H1 (cell line): ENCODE measurements around the gene RASD1. TPM values are rescaled to one million over a fixed set of nuclear protein-coding genes. Genes with fewer than 3 reads are reported as not detected.

Experiments used
- CTCF ChIA-PET: fragments of 300-600 bp; sonication (Branson Sonifier 250); formaldehyde crosslinking; loops from one replicate; lab custom pipeline; 2021; ENCODE audit not compliant: partially characterized antibody; lab: Charles Lee
- POLR2A ChIA-PET: fragments of 300-600 bp; sonication (Branson Sonifier 250); formaldehyde crosslinking; loops from one replicate; lab custom pipeline; 2021; ENCODE audit warnings: inconsistent platforms; ENCODE audit not compliant: partially characterized antibody; lab: Charles Lee
- DNase-seq, 2 experiments: peaks; one replicate each; pipeline versions ENCODE4 v3.0.0 to v3.0.0-alpha.2; 2010 to 2022; ENCODE audit warnings: low spot score in 2 of 2, low read depth in 1 of 2, mixed read lengths in 1 of 2
- FAIRE-seq: peaks from 2 replicates; lab custom pipeline; 2011; peaks lifted over from hg19 to GRCh38; lab: Jason Lieb, UNC
- H2AFZ ChIP-seq: 2 replicates; pipeline ENCODE4 v1.8.1; 2012; ENCODE audit warnings: low read length, inconsistent platforms
- H2AK5ac ChIP-seq: 2 replicates; pipeline ENCODE4 v1.6.1; 2013; ENCODE audit warnings: low read depth, low read length
- H2BK120ac ChIP-seq: replicated peaks from 2 replicates; pipeline ENCODE3; 2013; ENCODE audit warnings: low read depth, low read length, inconsistent platforms
- H2BK12ac ChIP-seq: 2 replicates; pipeline ENCODE4 v1.6.1; 2013; ENCODE audit warnings: low read depth, low read length
- H2BK15ac ChIP-seq: 2 replicates; pipeline ENCODE4 v1.6.1; 2013; ENCODE audit warnings: low read length
- H2BK20ac ChIP-seq: 2 replicates; pipeline ENCODE4 v1.6.1; 2013; ENCODE audit warnings: low read length
- H2BK5ac ChIP-seq: 2 replicates; pipeline ENCODE4 v1.6.1; 2013; ENCODE audit warnings: low read depth, low read length
- H3K14ac ChIP-seq: 2 replicates; pipeline ENCODE4 v1.6.1; 2013; ENCODE audit warnings: inconsistent platforms; ENCODE audit not compliant: insufficient read length
- H3K18ac ChIP-seq: 2 replicates; pipeline ENCODE4 v1.6.1; 2013; ENCODE audit warnings: low read length; ENCODE audit errors: extremely low read depth
- H3K23ac ChIP-seq: 2 replicates; pipeline ENCODE4 v1.6.1; 2013; ENCODE audit warnings: inconsistent platforms; ENCODE audit not compliant: insufficient read length
- H3K23me2 ChIP-seq: 2 replicates; pipeline ENCODE4 v1.6.1; 2013; ENCODE audit warnings: low read depth, low read length
- H3K27ac ChIP-seq: 2 replicates; pipeline ENCODE4 v1.6.1; 2011; ENCODE audit warnings: low read depth, low read length, inconsistent platforms
- H3K27me3 ChIP-seq, 4 experiments: replicated peaks in 1 of 4; 1 replicate in 1 of 4; 2 replicates in 3 of 4; pipeline versions ENCODE4 v1.6.1 to v1.8.1; 2011 to 2013; ENCODE audit warnings: low read length in 3 of 4, mild to moderate bottlenecking in 3 of 4, inconsistent platforms in 2 of 4, mixed read lengths in 2 of 4, moderate library complexity in 1 of 4; ENCODE audit not compliant: control insufficient read depth in 3 of 4, insufficient read depth in 3 of 4; ENCODE audit errors: extremely low read depth in 1 of 4
- H3K36me3 ChIP-seq, 4 experiments: 2 replicates each; pipeline versions ENCODE4 v1.6.1 to v1.8.1; 2011 to 2013; ENCODE audit warnings: mild to moderate bottlenecking in 4 of 4, low read length in 3 of 4, moderate library complexity in 2 of 4, control low read depth in 1 of 4, inconsistent platforms in 1 of 4; ENCODE audit not compliant: insufficient read depth in 4 of 4, control insufficient read depth in 2 of 4
- H3K4ac ChIP-seq: replicated peaks from 2 replicates; pipeline ENCODE3; 2013; ENCODE audit warnings: low read length, low read depth, mixed read lengths, inconsistent platforms; ENCODE audit not compliant: insufficient read length
- H3K4me1 ChIP-seq, 4 experiments: replicated peaks in 1 of 4; 1 replicate in 1 of 4; 2 replicates in 3 of 4; pipeline versions ENCODE4 v1.6.1 to v1.8.1; 2011 to 2013; ENCODE audit warnings: low read length in 3 of 4, inconsistent platforms in 2 of 4, mixed read lengths in 1 of 4; ENCODE audit not compliant: insufficient read depth in 4 of 4, control insufficient read depth in 3 of 4
- H3K4me2 ChIP-seq, 2 experiments: 2 replicates each; pipeline versions ENCODE4 v1.6.1 to v1.8.1; 2011 to 2013; ENCODE audit warnings: low read depth in 2 of 2, low read length in 2 of 2, control low read depth in 1 of 2, inconsistent platforms in 1 of 2, mild to moderate bottlenecking in 1 of 2; ENCODE audit not compliant: insufficient read depth in 1 of 2
- H3K4me3 ChIP-seq, 4 experiments: fragments of 200-600, 300-600 bp in 1 of 4; sonication (generic), shearing (Covaris generic), sonication (Bioruptor Twin) in 1 of 4; 2 replicates each; pipeline versions ENCODE4 v1.5.1 to v1.8.1; 2011 to 2016; ENCODE audit warnings: low read length in 4 of 4, low read depth in 3 of 4, control low read depth in 2 of 4, inconsistent platforms in 2 of 4, mild to moderate bottlenecking in 2 of 4, mixed read lengths in 1 of 4, moderate library complexity in 1 of 4; ENCODE audit not compliant: insufficient read depth in 2 of 4; ENCODE audit errors: extremely low read depth in 1 of 4
- H3K56ac ChIP-seq: replicated peaks from 2 replicates; pipeline ENCODE3; 2013; ENCODE audit warnings: low read depth, mild to moderate bottlenecking, mixed read lengths, low read length, inconsistent platforms; ENCODE audit not compliant: insufficient read length
- H3K79me1 ChIP-seq: 2 replicates; pipeline ENCODE4 v1.6.1; 2013; ENCODE audit warnings: low read depth, low read length, control low read depth
- H3K79me2 ChIP-seq, 2 experiments: 2 replicates each; pipeline versions ENCODE4 v1.6.1 to v1.8.1; 2012 to 2013; ENCODE audit warnings: low read length in 2 of 2, mild to moderate bottlenecking in 2 of 2, inconsistent platforms in 1 of 2; ENCODE audit not compliant: insufficient read depth in 2 of 2, control insufficient read depth in 1 of 2
- H3K9ac ChIP-seq, 4 experiments: replicated peaks in 1 of 4; 1 replicate in 1 of 4; 2 replicates in 3 of 4; pipeline versions ENCODE4 v1.6.1 to v1.8.1; 2011 to 2013; ENCODE audit warnings: low read depth in 3 of 4, low read length in 3 of 4, control low read depth in 2 of 4, mild to moderate bottlenecking in 2 of 4, moderate library complexity in 2 of 4, inconsistent platforms in 1 of 4; ENCODE audit errors: extremely low read depth in 1 of 4
- H3K9me3 ChIP-seq, 2 experiments: 2 replicates each; pipeline versions ENCODE4 v1.6.1 to v1.8.1; 2012 to 2013; ENCODE audit warnings: mild to moderate bottlenecking in 2 of 2, moderate library complexity in 2 of 2, control low read depth in 1 of 2, inconsistent platforms in 1 of 2, low read depth in 1 of 2, low read length in 1 of 2, mixed read lengths in 1 of 2; ENCODE audit not compliant: insufficient read depth in 2 of 2
- H4K20me1 ChIP-seq, 2 experiments: replicated peaks in 1 of 2; 2 replicates each; pipeline versions ENCODE3 to v1.8.1; 2011 to 2013; ENCODE audit warnings: inconsistent platforms in 2 of 2, low read length in 2 of 2, mild to moderate bottlenecking in 1 of 2; ENCODE audit not compliant: insufficient read depth in 2 of 2, control insufficient read depth in 1 of 2
- H4K5ac ChIP-seq: 2 replicates; pipeline ENCODE4 v1.6.1; 2013; ENCODE audit warnings: low read length, low read depth, mixed read lengths, inconsistent platforms; ENCODE audit not compliant: insufficient read length
- H4K8ac ChIP-seq: 2 replicates; pipeline ENCODE4 v1.8.0; 2013; ENCODE audit warnings: mild to moderate bottlenecking, moderate library complexity, low read length, inconsistent platforms; ENCODE audit not compliant: insufficient read depth; ENCODE audit errors: extremely low read depth
- H4K91ac ChIP-seq: replicated peaks from 2 replicates; pipeline ENCODE3; 2013; ENCODE audit warnings: low read length, mixed read lengths, inconsistent platforms; ENCODE audit not compliant: insufficient read length
- CBX8 ChIP-seq: fragments of 300-800, 300-1000 bp; sonication (generic); IDR thresholded peaks from 2 replicates; pipeline ENCODE4 v1.7.1; 2016; ENCODE audit warnings: low read depth, low read length, borderline replicate concordance
- CHD1 ChIP-seq: IDR thresholded peaks from 2 replicates; pipeline ENCODE4 v1.6.1; 2012; ENCODE audit warnings: low read depth, low read length, improper control_type of control experiment
- CTBP2 ChIP-seq: IDR thresholded peaks from 2 replicates; pipeline ENCODE4 v1.7.0; 2011; ENCODE audit warnings: borderline replicate concordance, mild to moderate bottlenecking, moderate library complexity, mixed read lengths, low read length; ENCODE audit not compliant: insufficient read depth, insufficient read length
- GTF2F1 ChIP-seq: IDR thresholded peaks from 2 replicates; pipeline ENCODE4 v1.6.1; 2012; ENCODE audit warnings: low read depth, low read length, improper control_type of control experiment, borderline replicate concordance
- KDM4A ChIP-seq: IDR thresholded peaks from one replicate; pipeline ENCODE4 v1.7.1; 2012; ENCODE audit warnings: low read depth, mild to moderate bottlenecking, moderate library complexity, low read length, inconsistent platforms; ENCODE audit not compliant: severe bottlenecking
- NANOG ChIP-seq: IDR thresholded peaks from 2 replicates; pipeline ENCODE4 v1.6.1; 2011; ENCODE audit warnings: low read length, low read depth, mild to moderate bottlenecking, inconsistent platforms; ENCODE audit not compliant: insufficient read depth, poor library complexity, severe bottlenecking
- NRF1 ChIP-seq: IDR thresholded peaks from 2 replicates; pipeline ENCODE4 v1.6.1; 2011; ENCODE audit warnings: mild to moderate bottlenecking, low read depth, low read length, improper control_type of control experiment
- POLR2A ChIP-seq, 2 experiments: IDR thresholded peaks; 1 replicate in 1 of 2; 2 replicates in 1 of 2; pipeline ENCODE4 v1.6.1; 2011; ENCODE audit warnings: low read depth in 2 of 2, low read length in 2 of 2, mild to moderate bottlenecking in 2 of 2; ENCODE audit errors: control extremely low read depth in 1 of 2
- TBP ChIP-seq: IDR thresholded peaks from 2 replicates; pipeline ENCODE4 v1.6.1; 2011; ENCODE audit warnings: low read depth, low read length, improper control_type of control experiment
- TCF12 ChIP-seq: IDR thresholded peaks from 2 replicates; pipeline ENCODE4 v1.6.1; 2011; ENCODE audit warnings: low read depth, mild to moderate bottlenecking, low read length
- YY1 ChIP-seq: IDR thresholded peaks from 2 replicates; pipeline ENCODE4 v1.6.1; 2011; ENCODE audit warnings: low read depth, mild to moderate bottlenecking, low read length
- WGBS, 2 experiments: shearing (Covaris generic) in 1 of 2; methylation state at CpG; one replicate each; pipeline versions ENCODE4 v1.1.6 to v1.1.7; 2013 to 2015; ENCODE audit warnings: low lambda C conversion rate in 2 of 2, mixed read lengths in 2 of 2, inconsistent platforms in 1 of 2, low coverage in 1 of 2, missing lambda C conversion rate in 1 of 2; ENCODE audit not compliant: insufficient replicate concordance in 2 of 2, insufficient coverage in 1 of 2, insufficient read length in 1 of 2; ENCODE audit errors: extremely low coverage in 1 of 2, missing lambda C conversion rate in 1 of 2; 5-methylcytosine and 5-hydroxymethylcytosine counted together
- polyA plus RNA-seq, 7 experiments: library from polyadenylated mRNA; depleted of rRNA in 3 of 7; stranded (reverse) in 5 of 7; unstranded in 2 of 7; fragments of >200 nt in 5 of 7; fragments of 200-250 nt in 2 of 7; gene quantifications; 1 replicate in 5 of 7; 2 replicates in 1 of 7; 4 replicates in 1 of 7; pipeline versions ENCODE4 v1.2.1 to v1.2.3, GENCODE V29; 2011 to 2013; ENCODE audit warnings: missing spikeins in 2 of 7, mixed read lengths in 2 of 7
- total RNA-seq: library from RNA; stranded (reverse); fragmentation: NEBNext Ultra II Directional; extraction: Animal tissue kit (Norgen Biotek cat#: 25700); gene quantifications from 2 replicates; pipeline ENCODE4 v1.2.1, GENCODE V29; 2021
- TF ChIP-seq, protein P1 (sequence below): IDR thresholded peaks from 2 replicates; pipeline ENCODE4 v1.6.1; 2012; ENCODE audit warnings: low read length, inconsistent platforms

The RASD1 gene
- total and polyA plus RNA-seq, 2 of the 8 experiments (the other 6 are each of a cell fraction or from before 2014, with no cell fraction given) = 2.3 to 2.6 TPM

DNA sequence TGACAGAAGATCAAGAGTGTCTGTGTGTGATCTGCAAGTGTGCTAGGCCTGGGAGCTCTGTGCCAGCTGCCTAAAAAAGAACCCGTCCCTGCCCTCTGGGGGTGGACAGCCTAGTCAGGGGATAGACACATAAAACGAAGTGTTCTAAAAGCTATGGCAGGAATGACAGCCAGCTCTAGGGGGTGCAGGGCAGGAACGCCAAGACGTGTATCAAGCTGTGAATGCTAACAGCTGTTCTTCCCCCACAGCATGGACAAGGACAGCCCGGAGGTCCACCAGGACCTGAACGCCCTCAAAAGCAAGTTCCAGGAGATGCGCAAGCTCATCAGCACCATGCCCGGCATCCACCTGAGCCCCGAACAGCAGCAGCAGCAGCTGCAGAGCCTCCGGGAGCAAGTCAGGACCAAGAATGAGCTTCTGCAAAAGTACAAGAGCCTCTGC lies 5.1 kb downstream of the RASD1 start:
- DNase-seq (no peak), FAIRE-seq (no peak)
- no peak overlapping the region for H2AFZ ChIP-seq
- peaks cover 5 to 23% (median 16%) of the 10 kb centered on the region in 4 experiments for H3K4me1 ChIP-seq
- H4K8ac ChIP-seq = no peak overlapping the region
- H2AK5ac ChIP-seq = no peak overlapping the region
- H3K36me3 ChIP-seq = peaks cover 3 to 23% (median 17%) of the 10 kb centered on the region in 4 experiments; a peak in 7 of 8 replicates
- no peak overlapping the region for H2BK120ac ChIP-seq
- H3K27me3 ChIP-seq = peaks cover 14 to 25% (median 21%) of the 10 kb centered on the region in 4 experiments; a peak in 6 of 7 replicates
- ChIA-PET CTCF (interaction anchor here (0.6 to 4.4 kb wide), 12 partner anchors 10 to 224 kb away, joined by 3 to 38 read pairs (median 4); no protein-coding TSS in a partner anchor), POLR2A (interaction anchor here (0.7 to 1.9 kb wide), 6 partner anchors 13 to 183 kb away, joined by 3 to 5 read pairs (median 3); no protein-coding TSS in a partner anchor)
- H4K91ac ChIP-seq = no peak overlapping the region
- no peak overlapping the region for H3K18ac ChIP-seq
- H3K9ac ChIP-seq = no peak overlapping the region; a peak in 1 of 7 replicates
- no peak overlapping the region for H3K4ac ChIP-seq
- H3K23ac ChIP-seq = no peak overlapping the region
- H2BK12ac ChIP-seq = no peak overlapping the region
- no peak overlapping the region for H3K27ac ChIP-seq
- H3K56ac ChIP-seq = no peak overlapping the region
- peaks cover 16% of the 10 kb centered on the region; the same call in 1 of the 2 replicates for H3K23me2 ChIP-seq
- no peaks in the 10 kb centered on the region for H3K9me3 ChIP-seq
- H2BK20ac ChIP-seq = no peak overlapping the region
- no peak overlapping the region for H2BK15ac ChIP-seq
- H3K79me1 ChIP-seq = peaks cover 2% of the 10 kb centered on the region
- no peak overlapping the region for H3K14ac ChIP-seq
- peaks cover 0 to 2% of the 10 kb centered on the region in 2 experiments; a peak in 1 of 4 replicates for H3K79me2 ChIP-seq
- H4K20me1 ChIP-seq = peaks cover 21 to 22% of the 10 kb centered on the region in 2 experiments
- H3K4me3 ChIP-seq = no peak overlapping the region
- no peak overlapping the region for H2BK5ac ChIP-seq
- no peak overlapping the region for H3K4me2 ChIP-seq
- no peak overlapping the region for H4K5ac ChIP-seq
- 86% methylated on average over 10 of the region's 10 CpGs; no CpG with 5 or more reads in 1 of the 2 experiments for WGBS, 2 experiments
- TF ChIP-seq NANOG (no peak), CHD1 (no peak), GTF2F1 (no peak), KDM4A (no peak), TCF12 (no peak), POLR2A (IDR thresholded peaks at IDR 0.05; ENCODE audit: control extremely low read depth in 1 of 2, low read depth in 2 of 2, low read length in 2 of 2) (no peak), YY1 (no peak), TBP (no peak), CTBP2 (no peak), CBX8 (no peak), NRF1 (no peak)
- TF ChIP-seq, protein P1, sequence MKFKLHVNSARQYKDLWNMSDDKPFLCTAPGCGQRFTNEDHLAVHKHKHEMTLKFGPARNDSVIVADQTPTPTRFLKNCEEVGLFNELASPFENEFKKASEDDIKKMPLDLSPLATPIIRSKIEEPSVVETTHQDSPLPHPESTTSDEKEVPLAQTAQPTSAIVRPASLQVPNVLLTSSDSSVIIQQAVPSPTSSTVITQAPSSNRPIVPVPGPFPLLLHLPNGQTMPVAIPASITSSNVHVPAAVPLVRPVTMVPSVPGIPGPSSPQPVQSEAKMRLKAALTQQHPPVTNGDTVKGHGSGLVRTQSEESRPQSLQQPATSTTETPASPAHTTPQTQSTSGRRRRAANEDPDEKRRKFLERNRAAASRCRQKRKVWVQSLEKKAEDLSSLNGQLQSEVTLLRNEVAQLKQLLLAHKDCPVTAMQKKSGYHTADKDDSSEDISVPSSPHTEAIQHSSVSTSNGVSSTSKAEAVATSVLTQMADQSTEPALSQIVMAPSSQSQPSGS = no peak
